Mesendoderm (in vitro differentiated cells): ENCODE measurements around the gene RPS5.
"Not testable (repeated sequence)": the region's sequence is repeated elsewhere in the genome, so short reads cannot be mapped to it uniquely, and the experiment has no call there.

Source experiments
- DNase-seq: peaks from one replicate; pipeline ENCODE4 v3.0.0; 2013
- H2AK5ac ChIP-seq: 2 replicates; pipeline ENCODE4 v1.6.1; 2013; ENCODE audit warnings: low read length, inconsistent platforms
- H2BK120ac ChIP-seq: 2 replicates; pipeline ENCODE4 v1.6.1; 2013; ENCODE audit warnings: low read depth, mild to moderate bottlenecking, low read length, moderate library complexity, mixed read lengths
- H2BK15ac ChIP-seq: replicated peaks from 2 replicates; pipeline ENCODE4 v1.6.1; 2013; ENCODE audit warnings: low read depth, mild to moderate bottlenecking, moderate library complexity
- H2BK5ac ChIP-seq: 2 replicates; pipeline ENCODE4 v1.6.1; 2013; ENCODE audit warnings: low read length, inconsistent platforms
- H3K18ac ChIP-seq: 2 replicates; pipeline ENCODE4 v1.6.1; 2013; ENCODE audit warnings: mild to moderate bottlenecking, low read length, mixed read lengths
- H3K23ac ChIP-seq: one replicate; pipeline ENCODE4 v1.6.1; 2013; ENCODE audit warnings: low read length
- H3K27ac ChIP-seq: 2 replicates; pipeline ENCODE4 v1.5.1; 2013; ENCODE audit warnings: low read depth, mild to moderate bottlenecking, inconsistent platforms, low read length, moderate library complexity
- H3K27me3 ChIP-seq: 2 replicates; pipeline ENCODE4 v1.6.1; 2013; ENCODE audit warnings: low read length, control low read depth, mild to moderate bottlenecking, inconsistent platforms; ENCODE audit not compliant: insufficient read depth, poor library complexity
- H3K36me3 ChIP-seq: 2 replicates; pipeline ENCODE4 v1.6.1; 2013; ENCODE audit warnings: low read length, inconsistent platforms; ENCODE audit not compliant: control insufficient read depth, insufficient read depth
- H3K4ac ChIP-seq: one replicate; pipeline ENCODE4 v1.6.1; 2013; ENCODE audit warnings: low read depth, mild to moderate bottlenecking, low read length, moderate library complexity
- H3K4me1 ChIP-seq: 2 replicates; pipeline ENCODE4 v1.6.1; 2013; ENCODE audit warnings: low read depth, low read length, inconsistent platforms; ENCODE audit not compliant: control insufficient read depth
- H3K4me2 ChIP-seq: 2 replicates; pipeline ENCODE4 v1.6.1; 2013; ENCODE audit warnings: low read length
- H3K4me3 ChIP-seq: 2 replicates; pipeline ENCODE4 v1.5.1; 2013; ENCODE audit warnings: mild to moderate bottlenecking, low read length
- H3K56ac ChIP-seq: one replicate; pipeline ENCODE4 v1.6.1; 2013; ENCODE audit warnings: low read length
- H3K79me1 ChIP-seq: 2 replicates; pipeline ENCODE4 v1.6.1; 2013; ENCODE audit warnings: low read length, inconsistent platforms
- H3K79me2 ChIP-seq: 2 replicates; pipeline ENCODE4 v1.6.1; 2013; ENCODE audit warnings: mild to moderate bottlenecking, low read length; ENCODE audit not compliant: control insufficient read depth, insufficient read depth
- H3K9ac ChIP-seq: 2 replicates; pipeline ENCODE4 v1.6.1; 2013; ENCODE audit warnings: low read length, inconsistent platforms
- H4K5ac ChIP-seq: one replicate; pipeline ENCODE4 v1.6.1; 2013; ENCODE audit warnings: low read length
- H4K8ac ChIP-seq: one replicate; pipeline ENCODE4 v1.6.1; 2013; ENCODE audit warnings: low read depth, mild to moderate bottlenecking, control low read depth, low read length, moderate library complexity
- WGBS: extraction: QIAGEN DNeasy Blood & Tissue Kit; methylation state at CpG from one replicate; pipeline ENCODE4 v1.1.7; 2013; ENCODE audit warnings: low lambda C conversion rate, missing lambda C conversion rate; ENCODE audit not compliant: insufficient coverage; ENCODE audit errors: extremely low coverage; 5-methylcytosine and 5-hydroxymethylcytosine counted together

Gene RPS5

DNA sequence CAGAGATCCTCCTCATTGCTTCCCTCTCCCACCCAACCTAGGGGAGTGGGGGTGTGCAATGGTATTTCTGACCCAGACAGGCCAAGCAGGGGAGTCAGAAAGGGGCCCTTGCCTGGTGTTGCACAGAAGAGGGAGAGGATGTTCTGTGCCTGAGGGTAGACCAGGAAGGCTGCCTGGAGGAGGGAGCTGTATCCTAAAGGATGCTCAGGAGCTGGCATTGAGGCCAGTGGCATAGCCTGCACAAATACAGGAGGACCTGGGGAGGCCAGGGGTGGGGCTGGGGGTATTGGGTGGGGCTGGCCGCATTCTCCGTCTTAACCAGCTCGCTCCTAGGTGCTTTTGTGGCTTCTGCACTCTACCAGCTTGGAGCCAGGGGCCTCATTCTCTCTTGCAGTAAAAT is 12.8 kb downstream of the RPS5 start:
- Histone ChIP-seq H3K4me2 (no peak overlapping the region), H3K36me3 (peaks cover 2% of the 10 kb centered on the region), H2BK15ac (no peak overlapping the region), H3K4me3 (no peak overlapping the region), H3K23ac (no peak overlapping the region), H3K56ac (peak overlapping the region; percentile 95), H4K8ac (no peak overlapping the region), H3K4me1 (peaks cover 7% of the 10 kb centered on the region), H3K79me2 (no peaks in the 10 kb centered on the region), H2AK5ac (no peak overlapping the region), H3K18ac (no peak overlapping the region), H3K27ac (no peak overlapping the region), H2BK5ac (no peak overlapping the region), H2BK120ac (no peak overlapping the region), H3K79me1 (no peaks in the 10 kb centered on the region), H3K9ac (no peak overlapping the region), H3K4ac (no peak overlapping the region), H4K5ac (no peak overlapping the region), H3K27me3 (no peaks in the 10 kb centered on the region)
- DNase-seq, result no peak
- no CpG with 5 or more reads among the region's 3 CpGs for WGBS

DNA sequence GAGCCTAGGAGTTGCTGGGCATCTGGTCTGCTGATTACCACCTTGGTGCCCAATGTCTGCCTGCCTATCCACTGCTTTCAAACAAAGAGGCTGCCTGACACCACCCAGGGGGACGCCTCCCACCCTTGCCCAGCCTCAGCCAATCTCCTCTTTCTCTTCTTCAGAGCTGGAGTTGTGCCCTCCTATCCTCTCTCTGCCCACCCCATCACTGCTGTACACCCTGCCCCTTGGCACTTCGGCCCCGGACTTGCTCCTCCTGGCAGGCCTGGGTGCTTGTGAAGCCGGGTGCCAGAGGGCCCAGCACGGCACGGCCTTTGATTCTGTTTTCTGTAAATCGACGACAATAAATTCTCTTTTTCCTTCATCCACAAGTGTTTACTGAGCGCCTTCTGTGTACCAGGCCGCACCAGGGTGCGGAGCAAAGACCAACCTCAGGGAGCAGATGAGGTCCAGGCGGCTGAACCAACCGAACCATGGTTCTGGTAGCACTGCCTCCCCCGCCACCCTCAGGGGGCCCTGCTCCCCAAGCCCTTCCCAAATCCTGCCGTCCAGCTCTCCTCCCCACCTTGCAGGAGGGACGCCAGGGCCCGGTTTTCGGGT is 13.3 kb downstream of the RPS5 start:
- H4K5ac ChIP-seq, result no peak overlapping the region
- H3K79me2 ChIP-seq, result no peaks in the 10 kb centered on the region
- no peak overlapping the region for H3K4me3 ChIP-seq
- no peak overlapping the region for H3K27ac ChIP-seq
- no CpG with 5 or more reads among the region's 18 CpGs for WGBS
- no peak overlapping the region for H3K23ac ChIP-seq
- no peak overlapping the region for H2BK5ac ChIP-seq
- H2BK15ac ChIP-seq, result no peak overlapping the region
- H3K56ac ChIP-seq, result peak overlapping the region; percentile 95
- no peak overlapping the region for H4K8ac ChIP-seq
- H2AK5ac ChIP-seq, result peak overlapping the region; percentile 18
- peaks cover 7% of the 10 kb centered on the region for H3K4me1 ChIP-seq
- H3K27me3 ChIP-seq, result no peaks in the 10 kb centered on the region
- DNase-seq, result no peak
- peak overlapping the region; percentile 84 for H3K9ac ChIP-seq
- peak overlapping the region; percentile 95 for H3K4me2 ChIP-seq
- no peak overlapping the region for H2BK120ac ChIP-seq
- no peaks in the 10 kb centered on the region for H3K79me1 ChIP-seq
- peak overlapping the region; percentile 6 for H3K4ac ChIP-seq
- no peaks in the 10 kb centered on the region for H3K36me3 ChIP-seq
- H3K18ac ChIP-seq, result no peak overlapping the region

DNA sequence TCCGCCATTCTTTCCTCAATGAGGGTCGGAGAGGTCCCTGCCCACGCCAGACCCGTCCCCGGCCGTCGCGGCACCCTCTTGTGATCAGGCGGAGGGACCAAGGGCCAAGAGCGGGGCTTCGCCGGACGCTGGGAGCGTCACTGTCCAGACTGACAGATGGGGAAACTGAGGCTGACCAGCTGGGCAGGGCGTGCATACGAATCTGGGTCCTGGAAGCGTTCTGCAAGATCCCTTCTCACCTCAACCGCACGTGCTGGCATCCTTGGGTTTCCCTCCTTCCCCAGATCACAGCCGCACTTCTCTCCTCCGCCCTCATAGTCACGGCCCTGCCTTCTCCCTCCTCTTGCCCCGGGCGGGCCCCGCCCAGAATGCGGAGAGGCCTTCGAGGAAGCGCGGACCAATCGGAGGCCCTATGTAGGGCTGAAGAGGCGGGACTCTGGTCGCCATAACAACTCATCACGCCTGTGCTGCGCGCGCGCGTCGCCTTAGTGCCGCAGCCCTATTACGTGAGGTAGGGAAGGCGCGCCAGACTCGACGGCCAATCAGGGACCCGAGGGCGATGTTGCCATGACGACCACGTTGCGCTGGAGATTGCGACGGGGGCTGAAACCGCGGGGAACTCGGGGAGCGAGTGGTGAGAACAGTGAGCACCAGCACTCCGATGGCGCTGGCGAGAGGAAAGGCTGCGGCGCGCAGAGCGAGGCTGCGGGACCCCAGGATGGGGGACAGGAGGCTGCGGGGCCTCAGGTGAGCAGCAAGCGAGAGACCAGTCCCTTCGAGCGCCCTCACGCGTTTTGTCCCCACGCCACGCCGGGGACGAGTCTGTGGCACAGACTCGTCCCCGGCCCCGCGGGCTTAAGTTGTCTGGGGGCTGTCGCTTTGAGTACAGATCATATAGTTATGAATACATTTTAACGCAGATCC is 14.1 kb downstream of the RPS5 start:
- DNase-seq, result peak; percentile 100
- Histone ChIP-seq H3K79me1 (no peaks in the 10 kb centered on the region), H2BK5ac (no peak overlapping the region), H3K4me1 (peaks cover 7% of the 10 kb centered on the region), H4K5ac (peak overlapping the region; percentile 71), H2BK120ac (no peak overlapping the region), H3K36me3 (no peaks in the 10 kb centered on the region), H3K79me2 (no peaks in the 10 kb centered on the region), H4K8ac (no peak overlapping the region), H3K18ac (no peak overlapping the region), H3K23ac (no peak overlapping the region), H3K27me3 (no peaks in the 10 kb centered on the region), H3K4me3 (peak overlapping the region; percentile 54), H3K4ac (peak overlapping the region; percentile 6), H2AK5ac (peak overlapping the region; percentile 58), H3K4me2 (peak overlapping the region; percentile 95), H3K27ac (peak overlapping the region; percentile 7), H3K9ac (peak overlapping the region; percentile 84), H3K56ac (peak overlapping the region; percentile 95), H2BK15ac (no peak overlapping the region)
- no CpG with 5 or more reads among the region's 80 CpGs for WGBS

DNA sequence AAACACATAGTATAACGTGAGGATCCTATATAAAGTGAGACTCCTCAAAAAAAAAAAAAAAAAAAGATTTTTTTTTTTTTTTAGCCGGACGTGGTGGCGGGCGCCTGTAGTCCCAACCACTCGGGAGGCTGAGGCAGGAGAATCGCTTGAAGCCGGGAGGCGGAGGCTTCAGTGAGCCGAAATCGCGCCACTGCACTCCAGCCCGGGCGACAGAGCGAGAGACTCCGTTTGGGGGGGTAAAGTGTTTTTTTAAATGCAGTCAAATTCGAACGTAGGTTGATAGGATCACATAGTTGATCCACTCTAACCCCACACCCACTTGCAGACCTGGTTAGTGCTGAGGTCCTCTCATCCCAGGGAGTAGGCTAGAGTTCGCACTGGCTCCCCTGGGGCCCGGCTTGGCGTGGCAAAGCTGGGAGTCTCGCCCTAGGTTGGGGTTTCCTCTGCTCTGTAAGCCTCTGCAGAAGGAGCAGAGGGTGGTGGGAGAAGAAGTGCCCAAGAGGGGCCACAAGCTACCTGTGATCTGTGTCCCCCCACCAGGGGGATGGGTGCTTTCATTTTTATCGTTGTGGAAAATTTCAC is 14.9 kb downstream of the RPS5 start:
- H2BK15ac ChIP-seq, result no peak overlapping the region
- no peaks in the 10 kb centered on the region for H3K79me2 ChIP-seq
- peak overlapping the region; percentile 59 for H3K23ac ChIP-seq
- peak overlapping the region; percentile 50 for H3K56ac ChIP-seq
- peaks cover 7% of the 10 kb centered on the region for H3K4me1 ChIP-seq
- H3K27ac ChIP-seq, result no peak overlapping the region
- H4K5ac ChIP-seq, result no peak overlapping the region
- WGBS, result no CpG with 5 or more reads among the region's 23 CpGs
- H3K4ac ChIP-seq, result no peak overlapping the region
- H2BK5ac ChIP-seq, result no peak overlapping the region
- no peaks in the 10 kb centered on the region for H3K79me1 ChIP-seq
- no peaks in the 10 kb centered on the region for H3K36me3 ChIP-seq
- H3K27me3 ChIP-seq, result no peaks in the 10 kb centered on the region
- H3K4me3 ChIP-seq, result peak overlapping the region; percentile 50
- H3K4me2 ChIP-seq, result peak overlapping the region; percentile 2
- DNase-seq, result no peak
- peak overlapping the region; percentile 16 for H4K8ac ChIP-seq
- H2AK5ac ChIP-seq, result no peak overlapping the region
- H3K9ac ChIP-seq, result peak overlapping the region; percentile 81
- no peak overlapping the region for H3K18ac ChIP-seq
- no peak overlapping the region for H2BK120ac ChIP-seq

DNA sequence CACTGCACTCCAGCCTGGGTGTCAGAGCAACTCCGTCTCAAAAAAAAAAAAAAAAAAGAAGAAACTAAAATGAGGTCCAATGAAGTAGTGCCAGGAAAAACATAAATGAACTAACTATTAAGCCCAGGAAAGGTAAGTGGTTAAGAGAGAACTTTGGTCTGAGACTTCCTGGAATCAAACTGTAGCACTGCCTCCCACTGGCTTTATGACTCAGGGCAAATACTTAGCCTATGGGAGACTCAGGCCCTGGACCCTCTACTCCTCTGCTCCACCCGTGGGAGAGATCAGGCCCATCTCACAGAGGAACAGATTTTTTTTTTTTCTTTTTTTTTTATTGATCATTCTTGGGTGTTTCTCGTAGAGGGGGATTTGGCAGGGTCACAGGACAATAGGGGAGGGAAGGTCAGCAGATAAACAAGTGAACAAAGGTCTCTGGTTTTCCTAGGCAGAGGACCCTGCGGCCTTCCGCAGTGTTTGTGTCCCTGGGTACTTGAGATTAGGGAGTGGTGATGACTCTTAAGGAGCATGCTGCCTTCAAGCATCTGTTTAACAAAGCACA is 16.9 kb downstream of the RPS5 start:
- H3K4me2 ChIP-seq, H3K27ac ChIP-seq, H2BK120ac ChIP-seq, H3K4me3 ChIP-seq, H3K18ac ChIP-seq, H4K8ac ChIP-seq, H3K23ac ChIP-seq, H3K36me3 ChIP-seq, H3K4ac ChIP-seq, H2AK5ac ChIP-seq, H3K27me3 ChIP-seq, H3K79me2 ChIP-seq, H4K5ac ChIP-seq, H3K4me1 ChIP-seq, DNase-seq, H2BK5ac ChIP-seq, H3K79me1 ChIP-seq, H3K9ac ChIP-seq, H2BK15ac ChIP-seq, H3K56ac ChIP-seq: not testable (repeated sequence)
- WGBS, result no CpG with 5 or more reads among the region's 5 CpGs
